Gastroesophageal sphincter (tissue), 3 donors: Measurements from ENCODE around the gene C19orf67.

ENCODE experiments used
- EP300 ChIP-seq: sonication (generic); formaldehyde crosslinking; IDR thresholded peaks from one replicate; pipeline ENCODE4 v1.6.1; 2017; ENCODE audit warnings: antibody characterized with exemption, mild to moderate bottlenecking
- POLR2A ChIP-seq, 2 donors: fragments of 450-650 bp; IDR thresholded peaks; one replicate each; pipeline ENCODE4 v1.6.1; 2017; ENCODE audit warnings: antibody characterized with exemption in 2 of 2, mild to moderate bottlenecking in 2 of 2, moderate library complexity in 1 of 2
- POLR2AphosphoS5 ChIP-seq: sonication (generic); formaldehyde crosslinking; IDR thresholded peaks from one replicate; pipeline ENCODE4 v1.6.1; 2017; ENCODE audit warnings: antibody characterized with exemption
- TF ChIP-seq, protein P1 (sequence below), 4 experiments: fragments of 200-600 bp in 2 of 4; fragments of 450-650 bp in 2 of 4; sonication (generic) in 1 of 4; IDR thresholded peaks; one replicate each; pipeline ENCODE4 v1.5.1; 2017 to 2019; ENCODE audit warnings: antibody characterized with exemption in 4 of 4, mild to moderate bottlenecking in 2 of 4, moderate library complexity in 2 of 4

DNA sequence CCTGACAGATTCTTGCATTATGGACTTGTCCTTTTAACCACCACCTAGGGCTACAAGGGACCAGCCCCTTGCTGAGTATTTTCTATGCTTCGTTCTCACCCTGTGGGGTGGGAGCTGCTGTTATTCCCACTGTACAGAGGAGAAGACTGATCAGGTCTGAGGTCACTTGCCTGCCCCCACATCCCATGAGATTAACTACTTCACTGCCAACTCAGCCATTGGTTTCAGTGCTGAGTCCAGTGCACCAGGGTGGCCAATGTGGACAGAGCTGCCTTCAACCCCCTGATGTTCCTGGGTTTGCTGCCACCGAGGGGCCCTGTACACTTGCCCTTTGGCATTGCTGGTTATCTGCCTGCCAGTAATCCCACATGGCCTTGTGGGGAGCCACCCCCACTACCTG, 25.1 kb upstream of the C19orf67 start:
- TF ChIP-seq, protein P1, sequence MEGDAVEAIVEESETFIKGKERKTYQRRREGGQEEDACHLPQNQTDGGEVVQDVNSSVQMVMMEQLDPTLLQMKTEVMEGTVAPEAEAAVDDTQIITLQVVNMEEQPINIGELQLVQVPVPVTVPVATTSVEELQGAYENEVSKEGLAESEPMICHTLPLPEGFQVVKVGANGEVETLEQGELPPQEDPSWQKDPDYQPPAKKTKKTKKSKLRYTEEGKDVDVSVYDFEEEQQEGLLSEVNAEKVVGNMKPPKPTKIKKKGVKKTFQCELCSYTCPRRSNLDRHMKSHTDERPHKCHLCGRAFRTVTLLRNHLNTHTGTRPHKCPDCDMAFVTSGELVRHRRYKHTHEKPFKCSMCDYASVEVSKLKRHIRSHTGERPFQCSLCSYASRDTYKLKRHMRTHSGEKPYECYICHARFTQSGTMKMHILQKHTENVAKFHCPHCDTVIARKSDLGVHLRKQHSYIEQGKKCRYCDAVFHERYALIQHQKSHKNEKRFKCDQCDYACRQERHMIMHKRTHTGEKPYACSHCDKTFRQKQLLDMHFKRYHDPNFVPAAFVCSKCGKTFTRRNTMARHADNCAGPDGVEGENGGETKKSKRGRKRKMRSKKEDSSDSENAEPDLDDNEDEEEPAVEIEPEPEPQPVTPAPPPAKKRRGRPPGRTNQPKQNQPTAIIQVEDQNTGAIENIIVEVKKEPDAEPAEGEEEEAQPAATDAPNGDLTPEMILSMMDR (IDR thresholded peaks at IDR 0.05): no peak
- TF ChIP-seq POLR2A (IDR thresholded peaks at IDR 0.05) (no peak), EP300 (no peak), POLR2AphosphoS5 (no peak)
